Heart left ventricle (tissue), 13 donors: ENCODE measurements around the gene HBE1.

Experiments used
- CTCF ChIP-seq, 12 donors: fragments of 200-600 bp; sonication (generic) in 4 of 12; IDR thresholded peaks; one replicate each; pipeline versions ENCODE4 v1.5.0 to v1.8.0; 2018 to 2022; ENCODE audit warnings: antibody characterized with exemption in 12 of 12, mild to moderate bottlenecking in 5 of 12
- POLR2A ChIP-seq, 2 donors: fragments of 450-650 bp; IDR thresholded peaks; one replicate each; pipeline ENCODE4 v1.6.1; 2017; ENCODE audit warnings: antibody characterized with exemption in 2 of 2, mild to moderate bottlenecking in 2 of 2, moderate library complexity in 2 of 2
- donor health status: ischemic (EF 13 %, LVEDD 7.1; RV severe dilation, severe dysfunction).
- donor health status: DM: no; HTN: yes; CAD: no.
- donor health status: DM: no; HTN: no; CAD: no.
- donor health status: ischemic (EF 25% LVEDD 6.9; RV normal size, moderate dysfunction).
- donor health status: ischemic (EF 25% LVEDD 5.7; RV mildly dilated, moderate dysfunction).
- donor health status: ischemic (EF 35%, LVEDD 5.7; RV mildly dilated, moderate dysfunction).
- donor health status: nonischemic (EF 11% LVEDD 7.7; RV severe dilation, severe dysfunction).
- donor health status: DM: yes; HTN: yes; CAD: no.
- donor health status: PGD.
- donor health status: ischemic (EF 29% LVEDD 5.4; RV normal size, mild dysfunction).
- donor health status: nonischemic (EF 23%, LVEDD 6.1; RV moderate dilation, normal function).

GRCh38 chr11:5265832-5266231 lies 3.9 kb downstream of the HBE1 start:
- no peak for TF ChIP-seq CTCF (IDR thresholded peaks at IDR 0.05)
- no peak for TF ChIP-seq POLR2A (IDR thresholded peaks at IDR 0.05)
